Thymus (tissue), 11 donors: ENCODE results near the gene PTBP1. TPM values are rescaled to one million over a fixed set of nuclear protein-coding genes. Genes with fewer than 3 reads are reported as not detected.

Experiments
- DNase-seq, 9 donors: peaks; one replicate each; pipeline ENCODE4 v3.0.0-alpha.2; 2013; ENCODE audit warnings: low spot score in 9 of 9, low read depth in 6 of 9, missing footprints in 1 of 9
- H3K27ac ChIP-seq, 2 donors: one replicate each; pipeline ENCODE4 v1.5.1; 2013; ENCODE audit warnings: control low read depth in 1 of 2, low read depth in 1 of 2, low read length in 1 of 2, mild to moderate bottlenecking in 1 of 2, moderate library complexity in 1 of 2
- H3K27me3 ChIP-seq, 2 donors: one replicate each; pipeline ENCODE4 v1.5.1; 2013; ENCODE audit warnings: low read length in 1 of 2; ENCODE audit not compliant: control insufficient read depth in 2 of 2, insufficient read depth in 1 of 2
- H3K36me3 ChIP-seq, 2 donors: one replicate each; pipeline ENCODE4 v1.5.1; 2013; ENCODE audit warnings: low read length in 1 of 2, mild to moderate bottlenecking in 1 of 2, moderate library complexity in 1 of 2; ENCODE audit not compliant: control insufficient read depth in 2 of 2, insufficient read depth in 2 of 2
- H3K4me1 ChIP-seq, 2 donors: one replicate each; pipeline ENCODE4 v1.5.1; 2013; ENCODE audit warnings: low read length in 2 of 2; ENCODE audit not compliant: control insufficient read depth in 2 of 2, insufficient read depth in 2 of 2
- H3K4me3 ChIP-seq, 2 donors: one replicate each; pipeline ENCODE4 v1.5.1; 2013; ENCODE audit warnings: low read length in 2 of 2, control low read depth in 1 of 2, mild to moderate bottlenecking in 1 of 2
- H3K9me3 ChIP-seq, 2 donors: one replicate each; pipeline ENCODE4 v1.5.1; 2013; ENCODE audit warnings: low read length in 1 of 2, mild to moderate bottlenecking in 1 of 2; ENCODE audit not compliant: control insufficient read depth in 2 of 2, insufficient read depth in 1 of 2
- WGBS: extraction: QIAGEN DNeasy Blood & Tissue Kit; methylation state at CpG from one replicate; pipeline ENCODE4 v1.1.7; 2013; 5-methylcytosine and 5-hydroxymethylcytosine counted together
- polyA plus RNA-seq: library from polyadenylated mRNA; stranded (reverse); fragments of 200-250 nt; gene quantifications from one replicate; pipeline ENCODE4 v1.2.3, GENCODE V29; 2013
- total RNA-seq: library from RNA; stranded (reverse); fragments of 120-200 nt; gene quantifications from one replicate; pipeline ENCODE4 v1.2.4, GENCODE V29; 2013
- donor health status: healthy.

PTBP1 gene
- total and polyA plus RNA-seq, 2 donors: 75.1 to 129 TPM

DNA sequence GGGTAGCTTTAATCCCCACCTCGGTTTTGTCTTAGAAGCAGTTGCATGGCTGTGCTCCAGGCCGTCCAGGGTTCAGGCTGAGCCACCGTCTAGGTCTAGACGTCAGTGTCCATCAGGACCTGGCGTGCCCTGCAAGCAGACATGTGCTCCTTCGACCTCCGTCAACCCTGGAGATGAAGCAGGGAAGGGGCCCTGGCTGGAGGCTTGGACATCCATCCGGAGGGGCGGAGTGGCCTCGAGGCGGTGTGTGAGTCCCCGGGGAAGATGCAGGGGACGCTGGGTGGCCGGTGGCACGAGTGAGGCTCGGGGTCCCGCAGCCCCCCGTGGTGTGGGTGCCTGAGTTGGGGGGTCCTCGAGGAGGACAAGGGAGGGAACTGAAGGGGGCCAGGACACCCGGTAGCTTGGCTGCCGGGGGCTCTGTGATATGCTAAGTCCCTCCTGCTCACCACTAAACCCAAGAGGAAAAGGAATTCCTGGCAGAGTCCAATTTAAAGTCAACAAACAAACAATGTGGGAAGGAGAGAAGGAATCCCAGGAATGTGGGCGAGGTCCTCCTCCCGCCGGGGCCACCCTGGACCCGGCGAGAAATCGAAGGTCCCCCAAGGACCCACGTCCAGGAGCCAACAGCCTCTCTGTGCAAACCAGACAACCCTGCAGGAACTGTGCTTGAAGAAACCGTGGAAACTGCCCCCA is 14.9 kb upstream of the PTBP1 start:
- Histone ChIP-seq H3K4me3 (no peak overlapping the region), H3K36me3 (no peaks in the 10 kb centered on the region), H3K9me3 (no peaks in the 10 kb centered on the region), H3K27ac (no peak overlapping the region), H3K27me3 (peaks cover 3 to 34% of the 10 kb centered on the region in 2 donors), H3K4me1 (peaks cover 0 to 2% of the 10 kb centered on the region in 2 donors)
- 84% methylated on average over 29 of the region's 29 CpGs for WGBS
- DNase-seq: no peak

GRCh38 chr19:782878-783668 is 14.2 kb upstream of the PTBP1 start:
- Histone ChIP-seq H3K27me3 (peaks cover 3 to 32% of the 10 kb centered on the region in 2 donors), H3K27ac (no peak overlapping the region), H3K4me1 (peaks cover 0 to 2% of the 10 kb centered on the region in 2 donors), H3K36me3 (no peaks in the 10 kb centered on the region), H3K9me3 (no peaks in the 10 kb centered on the region), H3K4me3 (no peak overlapping the region)
- DNase-seq: no peak
- 82% methylated on average over 30 of the region's 30 CpGs for WGBS

- peaks cover 0 to 8% of the 10 kb centered on the region in 2 donors for H3K4me1 ChIP-seq
- H3K9me3 ChIP-seq: no peaks in the 10 kb centered on the region
- peaks cover 3 to 34% of the 10 kb centered on the region in 2 donors for H3K27me3 ChIP-seq
- 96% methylated on average over 13 of the region's 13 CpGs for WGBS
- H3K27ac ChIP-seq: no peak overlapping the region
- H3K36me3 ChIP-seq: no peaks in the 10 kb centered on the region
- H3K4me3 ChIP-seq: no peak overlapping the region
- no peak for DNase-seq
Measured at GRCh38 chr19:784541-784940, 12.7 kb upstream of the PTBP1 start.

DNA sequence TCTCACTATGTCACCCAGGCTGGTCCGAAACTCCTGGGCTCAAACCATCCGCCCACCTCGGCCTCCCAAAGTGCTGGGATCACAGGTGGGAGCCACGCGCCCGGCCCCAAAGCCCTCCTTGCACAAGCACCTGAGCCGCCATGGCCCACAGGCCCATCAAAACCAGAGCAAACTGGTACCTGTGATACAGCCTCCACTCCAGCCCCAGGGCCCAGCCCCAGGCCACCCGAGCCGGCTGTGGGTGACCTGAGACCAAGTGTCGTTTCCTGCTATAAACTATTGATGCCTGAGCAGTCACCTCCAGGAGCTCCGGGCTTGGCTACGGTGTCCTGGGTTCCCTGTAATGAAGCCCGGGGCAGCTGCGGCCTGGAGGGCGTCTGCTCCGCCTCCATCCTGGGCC is 9.7 kb upstream of the PTBP1 start:
- Histone ChIP-seq H3K27ac (no peak overlapping the region), H3K4me3 (no peak overlapping the region), H3K27me3 (peaks cover 5 to 30% of the 10 kb centered on the region in 2 donors), H3K9me3 (no peaks in the 10 kb centered on the region), H3K36me3 (no peaks in the 10 kb centered on the region), H3K4me1 (peaks cover 0 to 8% of the 10 kb centered on the region in 2 donors)
- WGBS: 95% methylated on average over 16 of the region's 16 CpGs
- no peak for DNase-seq

DNA sequence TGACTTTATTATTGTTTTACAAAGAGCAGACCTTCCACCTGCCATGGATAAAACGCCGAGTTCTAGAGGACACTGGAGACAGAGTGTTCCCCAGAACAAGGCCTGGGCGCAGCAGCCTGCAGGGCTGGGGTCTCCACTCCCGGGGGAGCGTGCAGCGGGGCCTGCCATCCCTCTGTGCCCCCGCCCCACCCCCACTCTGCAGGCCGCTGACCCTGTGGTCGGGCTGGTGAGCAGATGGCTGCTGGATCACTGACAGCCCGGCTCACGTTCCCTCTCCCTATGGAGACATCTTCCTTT is 8.6 kb upstream of the PTBP1 start:
- Histone ChIP-seq H3K4me1 (peaks cover 0 to 6% of the 10 kb centered on the region in 2 donors), H3K27me3 (peaks cover 2 to 21% of the 10 kb centered on the region in 2 donors), H3K9me3 (no peaks in the 10 kb centered on the region), H3K36me3 (no peaks in the 10 kb centered on the region), H3K4me3 (no peak overlapping the region), H3K27ac (no peak overlapping the region)
- 98% methylated on average over 11 of the region's 11 CpGs for WGBS
- no peak for DNase-seq

DNA sequence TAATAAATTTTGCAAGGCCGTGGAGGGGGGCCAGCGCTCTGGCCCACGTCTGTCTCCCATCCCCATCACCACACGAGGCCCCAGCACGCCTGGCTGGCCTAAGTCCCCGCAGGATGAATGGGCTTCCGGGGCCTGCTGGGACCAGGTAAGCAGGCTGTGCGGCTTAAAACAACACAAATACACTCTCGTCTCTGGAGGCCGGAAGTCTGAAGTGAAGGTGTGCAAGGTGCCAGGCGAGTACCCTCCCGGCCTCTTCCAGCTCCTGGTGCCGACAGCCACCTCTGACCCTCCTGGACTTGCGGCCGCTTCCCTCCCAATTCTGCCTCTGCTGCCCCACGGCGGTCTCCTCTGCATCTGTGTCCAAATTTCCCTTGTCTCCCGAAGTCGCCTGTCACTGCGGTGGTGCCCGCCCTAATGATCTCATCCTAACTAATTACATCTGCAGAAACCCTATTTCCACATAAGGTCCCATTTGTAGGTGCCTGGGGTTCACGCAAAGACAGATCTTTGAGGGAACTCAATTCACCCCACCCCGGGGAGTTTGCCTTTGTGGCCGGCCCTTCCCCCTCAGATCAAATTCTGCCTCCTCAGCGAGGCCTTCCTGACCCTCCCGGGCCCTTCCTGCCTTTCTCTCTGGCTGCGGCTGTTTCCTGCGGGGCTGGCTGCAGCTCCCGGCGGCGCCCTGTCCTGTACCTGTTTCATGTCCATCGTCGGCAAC is 8.1 kb upstream of the PTBP1 start:
- no peak overlapping the region for H3K4me3 ChIP-seq
- 58% methylated on average over 33 of the region's 33 CpGs for WGBS
- DNase-seq: peak in 1 of 9 donors; percentile 18
- peaks cover 0 to 6% of the 10 kb centered on the region in 2 donors for H3K4me1 ChIP-seq
- H3K27ac ChIP-seq: no peak overlapping the region
- peaks cover 2 to 21% of the 10 kb centered on the region in 2 donors for H3K27me3 ChIP-seq
- H3K36me3 ChIP-seq: no peaks in the 10 kb centered on the region
- no peaks in the 10 kb centered on the region for H3K9me3 ChIP-seq

- Histone ChIP-seq H3K27me3 (peaks cover 2 to 21% of the 10 kb centered on the region in 2 donors), H3K27ac (no peak overlapping the region), H3K4me3 (no peak overlapping the region), H3K4me1 (peaks cover 0 to 6% of the 10 kb centered on the region in 2 donors), H3K36me3 (no peaks in the 10 kb centered on the region), H3K9me3 (no peaks in the 10 kb centered on the region)
- 91% methylated on average over 9 of the region's 9 CpGs for WGBS
- DNase-seq: no peak
Measured at GRCh38 chr19:789701-790060, 7.6 kb upstream of the PTBP1 start.

DNA sequence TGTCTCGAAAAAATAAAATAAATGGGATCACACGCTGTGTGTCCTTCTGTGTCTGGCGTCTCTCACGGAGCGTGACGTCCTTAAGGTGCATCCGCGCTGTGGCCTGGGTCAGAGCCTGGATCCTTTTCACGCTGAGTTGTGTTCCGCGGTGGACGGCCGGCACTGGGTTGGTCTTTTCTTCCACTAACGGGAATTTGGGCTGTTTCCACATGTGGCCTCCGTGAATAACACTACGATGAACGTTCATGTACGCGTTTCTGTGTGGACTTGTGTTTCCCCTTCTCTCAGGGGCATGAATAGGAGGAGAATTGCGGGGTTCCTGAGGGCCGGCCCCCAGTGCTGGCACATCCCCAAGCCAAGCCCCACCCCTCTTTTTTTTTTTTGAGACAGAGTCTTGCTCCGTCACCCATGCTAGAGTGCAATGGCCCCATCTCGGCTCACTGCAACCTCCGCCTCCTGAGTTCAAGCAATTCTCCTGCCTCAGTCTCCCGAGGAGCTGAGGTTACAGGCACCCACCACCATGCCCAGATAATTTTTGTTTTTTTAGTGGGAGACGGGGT is 6.2 kb upstream of the PTBP1 start:
- H3K27ac ChIP-seq: no peak overlapping the region
- H3K4me3 ChIP-seq: no peak overlapping the region
- DNase-seq: no peak
- H3K27me3 ChIP-seq: peaks cover 2 to 21% of the 10 kb centered on the region in 2 donors
- H3K36me3 ChIP-seq: no peaks in the 10 kb centered on the region
- no peaks in the 10 kb centered on the region for H3K9me3 ChIP-seq
- peaks cover 0 to 6% of the 10 kb centered on the region in 2 donors for H3K4me1 ChIP-seq
- WGBS: 94% methylated on average over 26 of the region's 26 CpGs
